ENCODE data around the gene MUC5B.
"Not testable (repeated sequence)": the region's sequence is repeated elsewhere in the genome, so short reads cannot be mapped to it uniquely, and the experiment has no call there.

Gene MUC5B

GRCh38 chr11:1235306-1235900 lies 12.5 kb downstream of the MUC5B start:
- no peak for DNase-seq

DNA sequence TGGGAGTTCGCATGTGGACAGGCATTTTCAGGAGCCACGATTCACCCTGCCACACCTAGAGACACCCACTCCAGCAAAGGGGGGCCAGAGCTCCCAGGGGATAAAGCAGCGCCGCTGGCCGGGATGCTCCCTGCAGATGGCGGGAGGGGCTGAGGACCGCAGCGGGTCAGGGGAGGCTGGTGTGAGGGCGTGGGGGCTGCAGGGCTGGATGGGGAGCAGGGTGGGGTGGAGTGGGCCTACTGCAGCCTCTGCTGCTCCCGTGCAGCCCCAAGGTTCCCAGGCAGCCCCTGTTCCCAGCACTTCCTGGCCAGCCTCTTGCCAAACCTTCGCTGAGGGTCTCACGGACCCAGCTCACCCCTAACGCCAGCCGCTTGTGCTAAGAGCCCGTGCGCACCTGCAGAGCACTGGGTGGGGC lies 13.0 kb downstream of the MUC5B start:
- no peak for DNase-seq

GRCh38 chr11:1236316-1237127 lies 13.7 kb downstream of the MUC5B start:
- no peak for DNase-seq

- no peak for DNase-seq
Observed at GRCh38 chr11:1237128-1237580, 14.3 kb downstream of the MUC5B start.

DNA sequence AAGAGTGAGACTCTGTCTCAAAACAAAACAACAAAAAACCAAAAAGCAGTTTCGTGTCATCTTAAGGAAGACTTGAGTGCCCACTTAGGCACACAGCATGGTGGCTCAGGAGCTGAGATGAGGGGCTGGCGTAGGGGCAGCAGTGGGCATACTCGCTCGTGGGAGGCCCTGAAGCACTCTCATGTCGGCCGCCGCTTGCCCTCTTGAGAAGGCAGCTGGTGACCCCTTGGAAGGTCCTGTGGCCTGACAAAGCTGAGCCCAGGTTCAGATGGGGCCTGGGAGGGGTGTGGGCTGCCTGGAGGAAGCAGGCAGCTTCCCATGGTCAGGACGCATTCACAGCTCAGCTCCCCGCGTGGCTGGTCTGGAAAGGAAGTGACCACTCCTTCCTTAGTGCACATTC lies 15.0 kb downstream of the MUC5B start:
- DNase-seq = no peak

- no peak for DNase-seq
Observed at GRCh38 chr11:1238767-1239595, 16.1 kb downstream of the MUC5B start.

GRCh38 chr11:1239596-1240205 lies 16.8 kb downstream of the MUC5B start:
- no peak for DNase-seq

GRCh38 chr11:1240771-1241170 lies 17.9 kb downstream of the MUC5B start:
- no peak for DNase-seq

DNA sequence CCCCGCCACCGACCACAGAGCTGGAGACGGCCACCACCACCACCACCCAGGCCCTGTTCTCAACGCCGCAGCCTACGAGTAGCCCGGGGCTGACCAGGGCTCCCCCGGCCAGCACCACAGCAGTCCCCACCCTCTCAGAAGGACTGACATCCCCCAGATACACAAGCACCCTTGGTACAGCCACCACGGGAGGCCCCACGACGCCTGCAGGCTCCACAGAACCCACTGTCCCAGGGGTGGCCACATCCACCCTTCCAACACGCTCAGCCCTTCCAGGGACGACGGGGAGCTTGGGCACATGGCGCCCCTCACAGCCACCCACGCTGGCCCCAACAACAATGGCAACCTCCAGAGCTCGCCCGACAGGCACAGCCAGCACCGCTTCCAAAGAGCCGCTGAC lies 18.8 kb downstream of the MUC5B start:
- DNase-seq = no peak

DNA sequence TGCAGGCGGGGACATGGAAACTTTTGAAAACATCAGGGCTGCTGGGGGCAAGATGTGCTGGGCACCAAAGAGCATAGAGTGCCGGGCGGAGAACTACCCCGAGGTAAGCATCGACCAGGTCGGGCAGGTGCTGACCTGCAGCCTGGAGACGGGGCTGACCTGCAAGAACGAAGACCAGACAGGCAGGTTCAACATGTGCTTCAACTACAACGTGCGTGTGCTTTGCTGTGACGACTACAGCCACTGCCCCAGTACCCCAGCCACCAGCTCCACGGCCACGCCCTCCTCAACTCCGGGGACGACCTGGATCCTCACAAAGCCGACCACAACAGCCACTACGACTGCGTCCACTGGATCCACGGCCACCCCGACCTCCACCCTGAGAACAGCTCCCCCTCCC lies 19.4 kb downstream of the MUC5B start:
- no peak for DNase-seq

DNA sequence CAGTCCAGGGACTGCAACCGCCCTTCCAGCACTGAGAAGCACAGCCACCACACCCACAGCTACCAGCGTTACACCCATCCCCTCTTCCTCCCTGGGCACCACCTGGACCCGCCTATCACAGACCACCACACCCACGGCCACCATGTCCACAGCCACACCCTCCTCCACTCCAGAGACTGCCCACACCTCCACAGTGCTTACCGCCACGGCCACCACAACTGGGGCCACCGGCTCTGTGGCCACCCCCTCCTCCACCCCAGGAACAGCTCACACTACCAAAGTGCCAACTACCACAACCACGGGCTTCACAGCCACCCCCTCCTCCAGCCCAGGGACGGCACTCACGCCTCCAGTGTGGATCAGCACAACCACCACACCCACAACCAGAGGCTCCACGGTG lies 19.9 kb downstream of the MUC5B start:
- not testable (repeated sequence) for DNase-seq

DNA sequence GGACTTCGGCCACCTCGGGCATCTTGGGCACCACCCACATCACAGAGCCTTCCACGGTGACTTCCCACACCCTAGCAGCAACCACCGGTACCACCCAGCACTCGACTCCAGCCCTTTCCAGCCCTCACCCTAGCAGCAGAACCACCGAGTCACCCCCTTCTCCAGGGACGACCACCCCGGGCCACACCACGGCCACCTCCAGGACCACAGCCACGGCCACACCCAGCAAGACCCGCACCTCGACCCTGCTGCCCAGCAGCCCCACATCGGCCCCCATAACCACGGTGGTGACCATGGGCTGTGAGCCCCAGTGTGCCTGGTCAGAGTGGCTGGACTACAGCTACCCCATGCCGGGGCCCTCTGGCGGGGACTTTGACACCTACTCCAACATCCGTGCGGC lies 20.7 kb downstream of the MUC5B start:
- not testable (repeated sequence) for DNase-seq

DNA sequence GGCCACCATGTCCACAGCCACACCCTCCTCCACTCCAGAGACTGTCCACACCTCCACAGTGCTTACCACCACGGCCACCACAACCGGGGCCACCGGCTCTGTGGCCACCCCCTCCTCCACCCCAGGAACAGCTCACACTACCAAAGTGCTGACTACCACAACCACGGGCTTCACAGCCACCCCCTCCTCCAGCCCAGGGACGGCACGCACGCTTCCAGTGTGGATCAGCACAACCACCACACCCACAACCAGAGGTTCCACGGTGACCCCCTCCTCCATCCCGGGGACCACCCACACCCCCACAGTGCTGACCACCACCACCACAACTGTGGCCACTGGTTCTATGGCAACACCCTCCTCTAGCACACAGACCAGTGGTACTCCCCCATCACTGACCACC lies 21.7 kb downstream of the MUC5B start:
- DNase-seq = not testable (repeated sequence)

DNA sequence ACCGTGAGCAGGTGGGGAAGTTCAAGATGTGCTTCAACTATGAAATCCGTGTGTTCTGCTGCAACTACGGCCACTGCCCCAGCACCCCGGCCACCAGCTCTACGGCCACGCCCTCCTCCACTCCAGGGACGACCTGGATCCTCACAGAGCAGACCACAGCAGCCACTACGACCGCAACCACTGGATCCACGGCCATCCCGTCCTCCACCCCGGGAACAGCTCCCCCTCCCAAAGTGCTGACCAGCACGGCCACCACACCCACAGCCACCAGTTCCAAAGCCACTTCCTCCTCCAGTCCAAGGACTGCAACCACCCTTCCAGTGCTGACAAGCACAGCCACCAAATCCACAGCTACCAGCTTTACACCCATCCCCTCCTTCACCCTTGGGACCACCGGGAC lies 22.9 kb downstream of the MUC5B start:
- not testable (repeated sequence) for DNase-seq

DNA sequence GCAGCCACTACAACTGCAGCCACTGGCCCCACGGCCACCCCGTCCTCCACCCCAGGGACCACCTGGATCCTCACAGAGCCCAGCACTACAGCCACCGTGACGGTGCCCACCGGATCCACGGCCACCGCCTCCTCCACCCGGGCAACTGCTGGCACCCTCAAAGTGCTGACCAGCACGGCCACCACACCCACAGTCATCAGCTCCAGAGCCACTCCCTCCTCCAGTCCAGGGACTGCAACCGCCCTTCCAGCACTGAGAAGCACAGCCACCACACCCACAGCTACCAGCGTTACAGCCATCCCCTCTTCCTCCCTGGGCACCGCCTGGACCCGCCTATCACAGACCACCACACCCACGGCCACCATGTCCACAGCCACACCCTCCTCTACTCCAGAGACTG lies 23.4 kb downstream of the MUC5B start:
- not testable (repeated sequence) for DNase-seq

DNA sequence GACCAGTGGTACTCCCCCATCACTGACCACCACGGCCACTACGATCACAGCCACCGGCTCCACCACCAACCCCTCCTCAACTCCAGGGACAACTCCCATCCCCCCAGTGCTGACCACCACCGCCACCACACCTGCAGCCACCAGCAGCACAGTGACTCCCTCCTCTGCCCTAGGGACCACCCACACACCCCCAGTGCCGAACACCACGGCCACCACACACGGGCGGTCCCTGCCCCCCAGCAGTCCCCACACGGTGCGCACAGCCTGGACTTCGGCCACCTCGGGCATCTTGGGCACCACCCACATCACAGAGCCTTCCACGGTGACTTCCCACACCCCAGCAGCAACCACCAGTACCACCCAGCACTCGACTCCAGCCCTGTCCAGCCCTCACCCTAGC lies 24.2 kb downstream of the MUC5B start:
- not testable (repeated sequence) for DNase-seq

- not testable (repeated sequence) for DNase-seq
Observed at GRCh38 chr11:1248951-1249350, 26.1 kb downstream of the MUC5B start.

DNA sequence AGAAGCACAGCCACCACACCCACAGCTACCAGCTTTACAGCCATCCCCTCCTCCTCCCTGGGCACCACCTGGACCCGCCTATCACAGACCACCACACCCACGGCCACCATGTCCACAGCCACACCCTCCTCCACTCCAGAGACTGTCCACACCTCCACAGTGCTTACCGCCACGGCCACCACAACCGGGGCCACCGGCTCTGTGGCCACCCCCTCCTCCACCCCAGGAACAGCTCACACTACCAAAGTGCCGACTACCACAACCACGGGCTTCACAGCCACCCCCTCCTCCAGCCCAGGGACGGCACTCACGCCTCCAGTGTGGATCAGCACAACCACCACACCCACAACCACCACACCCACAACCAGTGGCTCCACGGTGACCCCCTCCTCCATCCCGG lies 27.5 kb downstream of the MUC5B start:
- DNase-seq = not testable (repeated sequence)

GRCh38 chr11:1251236-1251770 lies 28.4 kb downstream of the MUC5B start:
- DNase-seq = no peak

DNA sequence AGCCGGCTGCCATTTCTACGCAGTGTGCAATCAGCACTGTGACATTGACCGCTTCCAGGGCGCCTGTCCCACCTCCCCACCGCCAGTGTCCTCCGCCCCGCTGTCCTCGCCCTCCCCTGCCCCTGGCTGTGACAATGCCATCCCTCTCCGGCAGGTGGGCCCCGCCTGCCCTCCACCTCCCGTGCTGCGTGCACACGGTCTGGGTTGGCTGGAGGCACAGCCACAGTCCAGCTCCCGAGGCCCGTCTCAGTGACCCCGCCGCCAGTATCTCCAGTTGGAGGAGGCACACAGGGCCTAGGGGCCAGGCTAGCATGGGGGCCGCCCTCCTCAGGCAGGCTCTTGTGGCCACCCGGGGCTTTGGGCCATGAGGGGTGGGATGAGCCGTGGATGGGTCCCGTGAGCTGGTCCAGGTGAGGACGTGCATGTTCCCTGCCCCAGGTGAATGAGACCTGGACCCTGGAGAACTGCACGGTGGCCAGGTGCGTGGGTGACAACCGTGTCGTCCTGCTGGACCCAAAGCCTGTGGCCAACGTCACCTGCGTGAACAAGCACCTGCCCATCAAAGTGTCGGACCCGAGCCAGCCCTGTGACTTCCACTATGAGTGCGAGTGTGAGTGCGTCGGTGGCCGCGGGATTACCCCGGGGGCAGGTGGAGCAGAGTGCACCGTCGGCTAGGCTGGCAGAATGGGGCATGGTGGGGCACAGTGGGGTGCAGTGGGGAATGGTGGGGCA lies 29.7 kb downstream of the MUC5B start:
- DNase-seq = no peak

DNA sequence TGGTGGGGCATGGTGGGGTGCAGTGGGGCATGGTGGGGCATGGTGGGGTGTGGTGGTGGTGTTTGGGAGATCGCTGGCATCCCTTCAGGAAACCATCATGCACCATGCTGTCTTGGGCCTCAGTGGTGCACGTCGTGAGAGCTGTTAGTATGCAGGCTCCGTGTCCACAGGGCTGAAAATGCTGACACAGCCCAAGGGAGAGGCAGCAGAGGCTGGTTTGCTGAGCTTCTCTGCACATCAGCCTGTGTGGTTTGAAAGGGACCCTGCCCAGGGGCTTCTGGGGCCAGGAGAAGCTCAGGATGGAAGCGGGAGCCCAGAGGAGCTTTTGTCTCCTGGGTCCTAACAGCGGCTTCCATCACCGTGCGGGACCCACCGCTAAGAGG lies 30.2 kb downstream of the MUC5B start:
- DNase-seq = no peak

- DNase-seq = no peak
Observed at GRCh38 chr11:1254086-1254648, 31.3 kb downstream of the MUC5B start.

Data from KG1 (cell line).